ENCODE data around the gene CACTIN.
"Not testable (repeated sequence)": the region's sequence is repeated elsewhere in the genome, so short reads cannot be mapped to it uniquely, and the experiment has no call there.

Gene CACTIN

DNA sequence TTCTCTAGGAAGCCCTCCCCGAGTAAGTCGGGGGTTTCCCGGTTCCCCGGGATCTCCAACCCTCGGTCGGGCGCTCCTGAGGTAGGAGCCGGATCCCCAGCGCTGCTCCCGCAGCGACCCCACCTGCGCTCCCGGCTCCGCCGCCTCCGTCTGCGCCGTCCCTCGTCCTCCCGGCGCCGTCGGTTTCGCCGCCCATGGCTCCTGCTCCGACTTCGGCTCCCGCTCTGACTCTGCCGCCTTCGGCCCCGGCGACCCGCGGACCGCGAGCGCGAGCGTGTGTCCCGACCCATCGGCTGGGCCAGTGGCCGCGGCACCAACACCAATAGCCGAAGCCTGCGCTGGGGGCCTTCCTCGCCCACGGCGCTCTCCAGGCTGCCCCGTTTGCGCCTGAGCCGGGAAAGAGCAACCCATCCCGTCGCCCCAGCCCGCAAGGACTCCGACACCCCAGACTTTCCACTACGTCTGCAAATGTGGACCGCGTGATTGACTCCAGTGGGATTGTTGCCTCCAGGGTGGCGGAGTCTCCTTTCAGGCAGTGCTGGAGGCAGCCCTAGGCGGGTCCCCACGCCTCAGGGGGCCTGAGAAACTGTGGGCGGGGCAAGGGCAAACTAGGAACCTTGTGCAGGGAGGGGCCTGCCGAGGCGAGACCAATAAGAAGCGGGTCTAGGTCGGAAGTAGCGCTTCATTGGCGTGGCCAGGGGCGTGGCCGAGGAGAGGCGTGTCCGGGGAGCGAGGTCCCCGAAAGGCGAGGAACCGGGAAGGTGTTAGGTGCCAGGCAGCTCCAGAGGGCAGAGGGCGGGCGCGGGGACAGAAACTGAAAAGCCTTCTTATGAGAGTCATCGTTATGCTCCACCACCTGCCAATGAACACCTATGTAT lies at the start of gene CACTIN:
CACTIN (minus strand) TSS at position 318 of the 878 bp plus-strand sequence; CDS start at position 290, 28 bp downstream.
- DNase-seq = peak; percentile 98

DNA sequence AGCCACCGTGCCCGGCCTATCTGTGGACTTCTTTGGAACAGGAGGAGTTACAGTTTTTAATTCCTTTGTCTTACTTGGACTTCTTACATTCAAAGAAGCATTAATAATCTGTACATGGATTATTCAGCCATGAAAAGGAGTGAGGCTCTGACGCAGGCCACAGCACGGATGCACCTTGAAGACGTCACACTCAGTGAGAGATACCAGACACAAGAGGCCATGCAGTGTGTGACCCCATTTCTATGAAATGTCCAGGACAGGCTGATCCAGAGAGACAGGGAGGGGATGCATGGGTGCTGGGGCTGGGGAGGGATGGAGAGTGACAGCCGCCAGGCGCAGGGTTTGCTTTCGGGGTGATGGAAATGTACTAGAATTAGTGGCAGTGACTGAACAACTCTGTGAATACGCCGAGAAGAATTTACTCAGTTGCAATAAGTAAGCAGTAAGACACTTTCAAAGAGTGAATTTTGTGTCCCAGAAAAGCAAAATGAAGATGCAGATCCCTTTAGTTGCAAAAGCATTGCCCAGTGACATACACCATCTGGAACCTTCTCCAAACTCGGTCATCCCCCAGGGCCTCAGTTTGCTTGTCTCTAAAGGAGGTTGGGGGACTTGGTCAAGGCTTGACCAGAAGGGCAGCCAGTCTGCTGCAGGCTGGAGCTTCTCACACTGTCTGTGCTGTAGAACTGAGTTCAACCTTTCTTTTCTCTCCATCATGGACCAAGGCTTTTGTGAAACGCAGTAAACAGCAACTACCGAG lies 48.4 kb upstream of the CACTIN start:
- no peak for DNase-seq

DNA sequence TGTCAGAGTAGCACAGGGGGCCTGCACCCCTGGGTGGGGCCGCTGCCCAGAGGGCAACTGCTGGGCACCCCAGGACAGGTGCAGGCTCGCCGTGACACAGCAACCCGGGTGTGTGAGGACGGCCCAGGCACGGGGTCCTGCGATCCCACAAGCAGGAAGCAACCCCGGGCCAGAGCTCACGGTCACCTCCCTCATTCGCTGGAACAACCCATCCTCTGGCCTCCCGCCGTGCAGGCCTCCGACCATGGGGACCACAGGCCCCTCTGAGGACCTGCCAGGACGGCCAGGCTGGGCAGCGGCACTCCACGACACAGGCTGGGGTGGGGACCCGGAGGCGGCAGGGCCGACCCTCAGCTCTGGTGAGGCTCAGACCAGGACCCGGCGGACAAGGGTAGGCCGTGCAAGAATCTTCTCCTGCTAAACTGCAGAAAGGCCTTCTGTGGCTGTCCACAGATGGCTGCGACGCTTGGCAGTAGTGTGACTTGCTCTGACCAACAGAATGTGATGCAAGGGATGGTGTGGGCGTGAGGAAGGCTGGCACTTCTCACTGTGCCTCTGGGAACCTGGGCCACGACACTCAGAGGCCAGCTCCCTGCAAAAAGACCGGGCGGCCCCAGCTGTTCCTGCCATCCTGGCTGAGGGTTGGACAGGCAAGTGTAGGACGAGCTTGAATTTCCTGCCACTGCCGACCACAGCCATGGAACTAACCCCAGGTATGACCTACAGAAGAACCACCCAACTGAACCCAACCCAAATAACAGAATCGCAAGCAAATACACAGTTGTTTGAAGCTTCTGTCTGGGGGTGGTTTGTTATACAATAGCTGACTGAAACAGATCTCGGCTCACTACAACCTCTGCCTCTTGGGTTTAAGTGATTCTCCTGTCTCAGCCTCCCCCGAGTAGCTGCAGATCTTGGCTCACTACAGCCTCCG lies 47.2 kb upstream of the CACTIN start:
- DNase-seq = no peak

DNA sequence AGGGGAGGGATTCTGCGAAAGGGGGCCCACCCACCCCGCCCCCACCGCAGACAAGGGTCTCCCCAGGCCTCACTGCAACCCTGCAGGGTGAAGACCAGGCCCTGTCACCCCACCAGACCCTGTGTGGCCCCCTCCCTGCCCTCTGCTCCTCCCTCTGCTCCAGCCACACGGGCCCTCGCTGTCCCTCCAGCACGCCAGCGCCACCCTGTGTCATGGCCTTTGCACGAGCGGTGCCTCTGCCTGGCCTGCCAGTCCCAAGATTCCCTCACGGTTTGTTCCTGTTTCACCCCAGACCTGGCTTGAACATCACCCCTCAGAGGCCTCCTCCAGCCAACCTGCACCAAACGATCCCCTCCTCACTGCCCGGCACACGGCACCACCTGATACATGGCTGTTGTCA lies 46.4 kb upstream of the CACTIN start:
- DNase-seq = no peak

DNA sequence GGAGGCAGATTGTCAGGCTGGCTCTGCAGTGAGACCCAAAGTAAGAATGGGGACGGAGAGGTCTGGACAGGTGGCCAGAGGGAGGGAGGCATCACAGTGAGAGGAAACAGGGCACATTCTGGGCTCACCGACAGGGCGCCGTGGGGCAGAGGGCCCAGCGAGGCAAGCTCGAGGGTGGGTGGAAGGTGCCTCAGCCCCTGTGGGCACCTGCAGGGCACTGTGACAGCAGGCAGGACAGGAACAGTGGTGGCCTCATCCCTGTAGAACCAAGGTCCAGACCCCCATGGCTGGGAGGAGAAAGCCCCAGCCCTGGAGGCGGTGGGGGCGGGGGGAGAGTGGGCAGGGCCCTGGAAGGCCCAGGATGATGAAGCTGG lies 46.0 kb upstream of the CACTIN start:
- DNase-seq = no peak

DNA sequence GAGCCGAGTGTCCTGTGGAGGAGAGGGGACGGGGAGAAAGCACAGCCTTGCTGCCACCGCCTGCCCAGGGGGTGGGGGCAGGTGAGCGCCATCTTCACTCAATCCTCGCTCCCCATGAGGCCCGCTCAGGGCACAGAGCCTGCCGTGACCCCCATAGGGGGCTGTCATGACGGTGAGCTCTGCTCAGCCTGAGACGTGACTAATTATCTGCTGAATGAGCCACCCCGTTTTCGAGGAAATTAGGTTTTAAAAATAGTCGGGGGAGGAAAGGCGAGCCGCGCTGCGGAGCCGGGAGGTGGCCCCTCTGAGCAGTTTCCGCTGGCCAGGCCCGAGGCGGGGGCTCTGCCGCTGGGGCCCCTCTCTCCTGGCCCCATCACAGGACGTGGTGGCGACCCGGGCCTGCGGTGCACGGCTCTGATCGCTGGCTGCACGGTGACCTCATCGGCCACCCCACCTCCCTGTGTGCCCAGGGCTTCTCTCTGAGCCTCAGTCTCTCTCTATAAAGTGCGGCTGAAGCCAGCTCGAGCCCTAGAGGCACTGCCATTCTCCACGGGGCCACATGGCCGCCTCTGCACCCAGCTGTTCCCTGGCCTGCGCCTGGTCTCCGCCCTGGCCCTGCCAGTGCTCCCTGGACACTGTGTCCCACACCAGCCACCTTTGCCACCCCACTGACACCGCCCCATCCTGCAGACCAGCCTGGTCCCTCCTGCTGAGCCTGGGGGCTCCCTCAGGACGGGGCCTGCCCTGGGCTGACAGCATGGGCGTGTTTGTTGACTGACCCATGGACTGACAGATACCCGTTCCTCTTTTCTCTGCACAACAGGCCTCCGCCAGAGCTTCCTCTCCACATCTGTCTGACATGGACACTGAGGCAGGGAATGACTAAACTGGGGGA lies 45.3 kb upstream of the CACTIN start:
- DNase-seq = no peak

DNA sequence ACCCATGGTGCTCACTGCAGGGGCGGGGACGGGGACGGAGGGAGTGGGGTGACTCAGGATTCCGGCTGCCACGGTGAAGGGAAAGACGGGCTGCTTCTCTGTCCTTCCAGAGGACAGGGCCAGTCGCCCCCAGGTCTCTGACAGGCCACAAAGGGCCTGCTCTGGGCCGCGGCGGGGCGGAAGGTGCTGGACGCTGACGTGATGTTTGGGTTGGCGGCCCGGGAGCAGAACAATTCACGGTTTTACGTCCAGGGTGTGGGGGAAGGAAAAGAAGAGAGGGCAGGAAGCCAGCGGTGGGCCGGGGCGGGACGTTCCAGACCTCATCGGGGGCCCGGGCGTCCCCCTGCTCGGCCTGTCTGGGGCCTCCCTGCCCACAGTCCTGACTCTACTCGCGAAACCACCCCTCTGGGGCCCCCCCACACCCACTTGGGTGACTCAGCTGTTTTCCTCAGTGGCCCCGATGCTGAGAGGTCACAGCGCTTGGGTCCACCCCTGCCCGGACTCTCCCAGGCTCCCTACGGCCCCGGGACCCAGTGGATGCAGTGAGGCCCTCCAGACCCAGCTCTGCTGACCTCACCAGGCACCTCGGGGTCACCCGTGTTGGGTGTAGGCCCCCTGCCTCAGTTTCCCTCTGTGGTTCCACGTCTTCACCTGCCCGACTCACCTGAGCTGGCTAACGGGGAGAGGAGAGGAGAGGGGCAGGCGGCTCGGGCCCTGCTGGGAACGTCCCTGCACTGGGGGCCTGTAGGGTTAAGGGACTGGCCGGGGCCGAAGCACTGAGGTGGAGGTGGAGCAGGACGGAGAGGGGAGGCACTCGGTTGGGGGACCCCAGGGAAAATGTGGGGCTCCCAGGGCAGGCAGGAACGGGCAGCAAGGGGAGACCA lies 44.4 kb upstream of the CACTIN start:
- DNase-seq = no peak

DNA sequence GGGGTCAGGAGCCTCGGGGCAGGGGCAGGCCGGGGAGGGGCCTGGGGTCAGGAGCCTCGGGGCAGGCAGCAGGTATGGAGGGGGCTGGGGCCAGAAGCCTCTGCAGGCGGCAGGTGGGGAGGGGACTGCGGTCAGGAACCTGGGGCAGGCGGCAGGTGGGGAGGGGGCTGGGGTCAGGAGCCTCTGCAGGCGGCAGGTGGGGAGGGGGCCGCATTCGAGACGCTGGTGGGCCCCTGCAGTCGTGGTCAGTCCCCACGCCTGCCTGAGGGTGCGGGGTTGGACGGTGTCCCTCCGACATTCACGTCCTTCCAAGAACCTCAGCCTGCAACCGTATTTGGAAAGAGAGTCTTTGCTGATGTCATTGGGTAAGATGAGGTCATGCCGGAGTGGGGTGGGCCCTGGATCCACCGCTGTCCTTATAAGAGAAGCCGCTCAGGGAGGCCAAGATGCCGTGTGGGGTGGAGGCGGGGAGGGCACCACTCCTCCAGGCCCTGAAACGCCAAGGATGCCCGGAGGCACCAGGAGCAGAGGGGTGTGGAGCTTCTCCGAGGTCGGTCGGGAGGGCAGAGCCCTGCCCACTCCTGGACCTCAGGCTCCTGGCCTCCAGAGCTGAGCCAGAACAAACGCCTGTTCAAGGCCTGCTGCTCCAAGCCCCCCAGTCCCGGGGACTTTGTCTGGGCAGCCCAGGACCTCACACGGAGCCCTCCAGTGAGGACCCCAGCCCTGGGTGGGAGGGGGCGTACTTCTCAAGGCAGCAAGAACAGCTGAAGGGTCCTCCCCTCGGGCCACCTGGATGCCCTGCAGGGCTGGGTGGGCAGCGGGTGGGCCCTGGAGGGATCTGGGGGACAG lies 43.6 kb upstream of the CACTIN start:
- no peak for DNase-seq

DNA sequence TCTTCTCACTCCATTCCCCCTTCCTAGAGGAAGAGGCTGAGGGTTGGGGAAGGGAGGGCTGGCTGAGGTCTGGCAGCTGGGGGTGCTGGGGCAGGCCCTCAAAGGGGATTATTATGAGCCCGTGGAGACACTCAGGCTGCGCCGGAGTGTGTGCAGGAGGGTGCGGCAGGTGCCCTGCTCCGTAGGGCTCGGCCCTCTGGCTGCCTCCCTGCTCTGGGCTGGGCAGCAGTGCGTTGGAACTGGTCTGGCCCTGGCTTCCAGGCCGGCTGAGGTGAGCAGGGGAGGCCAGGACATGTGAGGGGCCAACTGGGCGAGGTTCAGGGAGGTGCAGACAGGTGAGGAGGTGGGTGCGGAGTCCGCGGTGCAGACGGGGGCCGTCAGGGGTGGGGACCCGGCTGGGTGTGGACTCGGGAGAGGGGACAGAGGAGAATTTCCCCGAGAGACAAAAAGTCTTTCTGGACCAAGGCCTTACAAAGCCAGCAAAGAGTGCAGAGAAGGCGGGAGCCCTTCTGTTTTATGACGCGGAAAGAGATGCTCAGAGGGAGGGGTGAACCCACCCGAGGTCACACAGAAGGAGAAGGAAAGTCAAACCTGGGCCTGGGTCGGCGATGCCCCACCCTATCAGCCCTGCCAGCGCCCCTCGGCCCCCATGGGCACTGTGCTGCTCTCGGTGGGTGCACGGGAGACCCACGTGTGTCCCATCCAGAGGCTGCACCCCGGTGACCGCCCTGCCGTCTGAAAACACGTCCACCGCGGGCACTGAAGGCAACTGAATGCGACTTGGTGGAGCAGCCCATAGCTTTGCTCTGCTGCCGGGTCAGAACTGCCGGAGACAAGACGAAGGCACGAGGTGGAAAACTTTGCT lies 42.7 kb upstream of the CACTIN start:
- no peak for DNase-seq

DNA sequence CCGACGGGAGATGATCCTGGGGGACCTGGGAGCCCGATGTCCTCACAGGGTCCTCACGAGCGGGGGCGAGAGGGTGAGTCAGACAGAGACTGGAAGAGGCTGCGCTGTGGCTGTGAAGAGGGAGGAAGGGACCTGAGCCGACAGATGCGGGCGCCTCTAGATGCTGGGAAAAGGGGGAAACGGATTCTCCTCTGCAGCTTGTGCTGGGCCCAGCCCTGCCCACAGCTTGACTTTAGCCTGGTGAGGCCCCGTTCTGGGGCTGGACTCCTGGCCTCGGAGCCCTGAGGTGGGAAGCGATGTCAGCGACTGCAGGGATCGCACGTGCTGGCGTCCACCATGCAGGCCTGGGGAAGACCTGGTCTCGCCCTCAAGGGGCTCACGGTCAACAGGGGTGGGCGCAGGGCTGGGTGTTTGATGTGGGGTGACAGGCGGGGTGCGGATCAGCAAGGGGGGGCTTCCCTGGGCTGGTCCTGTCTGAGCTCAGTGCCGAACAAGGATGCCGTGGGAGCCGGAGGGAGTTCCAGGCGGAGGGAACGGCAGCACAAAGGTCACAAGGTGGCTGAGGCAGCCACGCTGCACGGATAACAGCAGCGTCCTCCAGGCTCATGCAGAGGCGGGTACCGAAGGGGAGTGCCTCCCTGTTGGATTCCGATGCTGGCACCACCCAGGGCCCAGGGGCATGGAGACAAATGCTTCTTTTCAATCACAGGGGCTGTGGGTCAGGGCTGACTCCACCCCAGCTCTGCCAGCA lies 41.9 kb upstream of the CACTIN start:
- no peak for DNase-seq

DNA sequence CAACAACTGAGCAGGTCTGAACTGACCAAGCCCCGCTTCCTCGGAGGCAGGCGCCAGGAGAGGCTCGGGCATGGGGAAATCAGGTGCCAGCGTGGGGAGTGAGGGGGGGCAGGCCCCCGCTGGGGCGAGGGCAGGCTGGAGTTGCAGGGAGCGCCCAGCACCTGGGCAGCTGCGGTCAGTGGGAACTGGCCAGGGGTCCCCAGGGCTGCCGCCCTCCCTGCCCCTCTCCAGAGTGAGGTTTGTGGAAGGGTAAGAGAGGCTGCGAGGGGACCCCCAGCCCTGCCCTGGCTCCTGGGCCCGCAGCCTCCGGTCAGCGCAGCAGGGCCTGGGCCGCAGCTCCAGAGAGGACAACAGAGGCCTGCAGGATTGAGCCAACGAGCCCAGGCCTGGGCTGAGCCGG lies 41.2 kb upstream of the CACTIN start:
- DNase-seq = no peak

DNA sequence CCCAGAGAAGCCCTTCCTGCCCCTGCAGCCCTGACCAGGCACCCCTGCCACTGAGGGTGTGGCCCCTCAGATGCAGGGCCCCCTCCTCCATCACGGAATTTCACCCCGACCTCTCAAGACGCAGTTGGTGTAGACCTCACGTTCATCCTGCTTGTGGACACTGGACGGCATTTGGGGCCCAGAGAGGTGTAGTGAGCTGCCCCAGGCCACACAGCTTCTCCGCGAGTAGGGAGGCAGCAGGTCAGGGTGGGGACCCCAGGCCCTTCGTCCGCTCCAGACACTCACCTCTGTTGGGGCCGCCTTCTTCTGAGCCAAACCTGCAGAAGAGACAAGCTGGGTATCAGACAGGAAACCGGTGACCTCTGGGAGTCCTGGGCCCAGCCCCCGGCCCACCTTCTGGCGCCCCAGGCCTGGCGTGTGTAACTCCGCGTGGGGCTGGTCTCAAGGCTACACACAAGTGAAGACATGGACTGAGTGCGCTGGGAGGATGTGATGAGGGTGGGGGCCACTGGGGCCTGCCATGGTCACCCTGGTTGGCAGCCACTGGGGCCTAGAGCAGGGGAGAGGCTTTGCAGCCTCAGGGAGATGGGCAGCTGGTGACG lies 40.5 kb upstream of the CACTIN start:
- DNase-seq = no peak

DNA sequence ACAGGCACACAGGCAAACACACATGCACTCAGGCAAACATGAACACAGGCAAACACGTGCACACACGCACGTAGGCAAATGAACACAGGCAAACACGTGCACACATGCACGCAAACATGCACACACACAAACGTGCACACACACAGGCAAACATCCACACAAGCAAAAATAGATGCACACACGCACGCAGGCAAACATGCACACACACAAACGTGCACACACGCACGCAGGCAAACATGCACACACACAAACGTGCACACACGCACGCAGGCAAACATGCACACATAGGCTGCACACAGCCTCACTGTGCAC lies 39.9 kb upstream of the CACTIN start:
- DNase-seq = not testable (repeated sequence)

DNA sequence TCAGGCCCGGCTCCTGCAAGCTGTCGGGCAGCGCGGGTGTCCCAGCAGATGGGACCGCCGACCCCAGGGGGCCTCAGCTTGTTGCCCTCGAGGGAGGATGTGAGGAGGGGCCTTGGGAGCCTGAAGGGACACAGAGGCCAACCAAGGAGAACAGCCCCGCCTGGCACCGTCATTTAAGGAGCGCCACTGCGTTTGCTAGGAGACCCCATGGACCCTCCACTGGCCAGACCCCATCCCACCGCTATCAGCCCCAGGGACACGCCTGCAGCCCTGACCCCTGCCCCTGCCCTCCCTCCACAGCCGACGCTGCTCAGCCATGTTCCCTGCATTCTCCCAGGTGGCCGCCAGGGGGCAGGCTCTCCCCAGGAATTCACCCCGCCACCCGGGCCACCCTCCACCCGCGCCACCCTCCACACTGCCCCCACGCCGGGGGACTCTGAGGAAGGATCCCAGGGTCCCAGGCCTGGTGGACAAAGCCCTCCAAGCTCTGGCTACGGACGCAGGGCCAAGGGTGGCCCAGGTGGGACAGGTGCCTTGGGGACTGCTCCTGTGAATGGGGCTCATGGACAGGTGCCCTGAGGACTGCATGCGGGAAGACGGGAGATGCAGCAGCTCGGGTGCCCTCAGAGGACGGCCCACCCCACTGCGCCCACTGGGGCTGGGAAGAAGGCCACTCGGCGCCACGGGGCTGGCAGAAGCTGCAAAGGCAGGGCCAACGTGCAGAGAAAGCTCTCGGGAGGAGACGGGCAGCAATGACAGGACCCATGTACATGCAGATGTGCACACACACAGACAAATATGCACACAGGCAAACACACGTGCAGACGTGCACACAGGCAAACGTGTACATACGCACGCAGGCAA lies 39.3 kb upstream of the CACTIN start:
- DNase-seq = peak; percentile 30

DNA sequence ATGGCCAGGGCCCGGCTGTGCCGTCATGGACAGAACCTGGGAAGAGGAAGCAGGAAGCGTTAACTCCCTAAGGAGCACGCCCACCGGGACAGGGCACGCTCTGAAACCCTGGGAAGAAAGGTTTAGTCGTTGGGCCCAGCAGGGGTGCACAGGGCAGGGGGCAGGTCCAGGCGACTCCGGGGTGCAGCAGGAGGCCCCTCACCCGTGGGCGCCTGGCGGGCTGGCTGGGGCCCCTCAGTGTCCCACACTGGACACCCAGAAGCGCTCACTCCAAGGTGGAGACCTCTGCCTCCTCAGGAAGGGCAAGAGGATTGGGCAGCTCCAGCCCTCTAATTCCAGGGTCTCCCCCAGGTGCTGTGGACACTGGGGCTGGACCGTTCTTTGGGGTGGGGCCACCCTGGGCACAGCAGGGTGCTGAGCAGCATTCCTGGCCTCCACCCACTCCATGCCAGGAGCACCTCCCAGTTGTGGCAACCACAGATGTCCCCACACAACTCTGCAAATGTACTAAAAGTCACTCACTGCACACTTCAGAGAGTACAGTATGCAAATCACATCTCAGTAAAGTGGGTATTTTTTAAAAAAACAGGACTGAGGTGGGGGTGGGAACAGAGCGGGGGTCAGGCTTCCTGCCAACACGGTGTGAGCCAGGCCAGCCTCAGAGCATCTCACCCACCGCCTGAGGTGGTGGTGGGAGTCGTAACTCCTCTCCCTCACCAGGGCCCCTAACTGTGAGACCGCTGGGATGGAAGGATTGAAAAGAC lies 38.5 kb upstream of the CACTIN start:
- DNase-seq = no peak

DNA sequence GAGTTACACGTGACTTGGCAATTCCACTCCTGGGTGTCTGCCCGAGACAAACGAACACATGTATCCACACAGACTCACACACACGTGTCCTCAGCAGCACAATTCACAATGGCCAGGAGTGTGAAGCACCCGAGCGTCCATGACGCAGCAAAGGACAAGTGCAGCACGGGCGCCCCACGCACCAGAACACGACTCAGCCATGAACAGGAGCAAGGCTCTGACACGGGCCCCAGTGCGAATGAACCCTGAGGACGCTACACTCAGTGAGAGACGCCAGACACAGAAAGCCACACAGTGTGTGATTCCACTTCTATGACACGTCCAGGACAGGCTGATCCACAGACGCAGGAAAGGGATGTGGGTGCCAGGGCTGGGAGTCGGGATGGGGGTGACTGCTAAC lies 37.2 kb upstream of the CACTIN start:
- no peak for DNase-seq

Measured in midbrain (tissue), 1 donor.